KMS-11 (cell line): ENCODE measurements around the gene TMEM127.
A peak's percentile ranks its signal among the peaks of the same experiment; 100 is the strongest.

Experiments
- H2AFZ ChIP-seq: fragments of 200-600 bp; sonication (generic); 2 replicates; pipeline ENCODE4 v1.6.1; 2016; ENCODE audit warnings: antibody characterized with exemption, mixed run types, low read depth
- H3K27ac ChIP-seq: fragments of 200-600 bp; sonication (generic); 2 replicates; pipeline ENCODE4 v1.6.1; 2016; ENCODE audit warnings: mild to moderate bottlenecking, mixed run types
- H3K27me3 ChIP-seq: fragments of 200-600 bp; sonication (generic); 2 replicates; pipeline ENCODE4 v1.6.1; 2017; ENCODE audit warnings: mild to moderate bottlenecking, low read depth, mixed run types, moderate library complexity; ENCODE audit not compliant: insufficient read depth
- H3K36me3 ChIP-seq: fragments of 200-600 bp; sonication (generic); 2 replicates; pipeline ENCODE4 v1.6.1; 2017; ENCODE audit warnings: mild to moderate bottlenecking, mixed run types; ENCODE audit not compliant: insufficient read depth
- H3K4me1 ChIP-seq: fragments of 200-600 bp; sonication (generic); 2 replicates; pipeline ENCODE4 v1.6.1; 2016; ENCODE audit warnings: mild to moderate bottlenecking, low read depth, mixed run types; ENCODE audit not compliant: poor library complexity, severe bottlenecking
- H3K4me2 ChIP-seq: fragments of 200-600 bp; sonication (generic); 2 replicates; pipeline ENCODE4 v1.7.0; 2016; ENCODE audit warnings: mild to moderate bottlenecking, mixed run types
- H3K4me3 ChIP-seq: fragments of 200-600 bp; sonication (generic); IDR thresholded peaks from 2 replicates; pipeline ENCODE4 v1.6.1; 2017; ENCODE audit warnings: low read depth, low read length, mixed read lengths; ENCODE audit not compliant: insufficient read depth
- H3K79me2 ChIP-seq: fragments of 200-600 bp; sonication (generic); 2 replicates; pipeline ENCODE4 v1.6.1; 2016; ENCODE audit warnings: low read depth, mixed run types; ENCODE audit not compliant: insufficient read depth
- H3K9ac ChIP-seq: fragments of 200-600 bp; sonication (generic); 2 replicates; pipeline ENCODE4 v1.6.1; 2016; ENCODE audit warnings: mild to moderate bottlenecking, mixed run types
- H4K20me1 ChIP-seq: fragments of 200-600 bp; sonication (generic); 2 replicates; pipeline ENCODE4 v1.6.1; 2016; ENCODE audit warnings: mild to moderate bottlenecking, mixed run types; ENCODE audit not compliant: insufficient read depth
- TF ChIP-seq, protein P1 (sequence below): fragments of 200-600 bp; sonication (generic); conservative IDR thresholded peaks from 2 replicates; pipeline ENCODE4 v1.6.1; 2017; ENCODE audit warnings: low read depth, mild to moderate bottlenecking, antibody characterized with exemption, low read length, moderate library complexity, mixed read lengths

The TMEM127 gene

DNA sequence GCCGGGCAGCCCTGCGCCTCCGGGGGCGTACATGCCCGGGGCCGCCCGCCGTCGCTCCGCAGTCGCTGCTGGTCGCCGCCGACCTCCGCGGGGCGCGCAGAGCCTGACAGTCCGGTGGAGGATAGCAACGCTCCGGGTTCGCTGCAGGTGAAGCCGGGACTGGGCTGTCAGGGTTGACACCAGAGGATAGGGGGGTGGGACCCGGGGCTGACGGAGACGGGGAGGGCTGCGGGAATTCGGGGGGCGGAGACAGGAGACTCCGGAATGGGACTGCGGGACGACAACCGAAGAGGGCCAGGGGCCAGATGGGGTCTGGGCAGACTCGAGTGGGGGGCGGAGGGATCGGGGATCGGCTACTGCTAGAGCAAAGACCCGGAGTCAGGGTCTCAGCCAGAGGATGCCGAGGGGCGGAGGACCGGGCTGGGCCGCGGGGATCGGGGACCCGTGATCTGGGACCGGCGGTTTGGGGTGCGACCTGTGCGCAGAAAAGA lies 403 bp downstream of the TMEM127 start:
- peaks cover 49% of the 10 kb centered on the region for H3K79me2 ChIP-seq
- no peaks in the 10 kb centered on the region for H3K27me3 ChIP-seq
- TF ChIP-seq, protein P1, sequence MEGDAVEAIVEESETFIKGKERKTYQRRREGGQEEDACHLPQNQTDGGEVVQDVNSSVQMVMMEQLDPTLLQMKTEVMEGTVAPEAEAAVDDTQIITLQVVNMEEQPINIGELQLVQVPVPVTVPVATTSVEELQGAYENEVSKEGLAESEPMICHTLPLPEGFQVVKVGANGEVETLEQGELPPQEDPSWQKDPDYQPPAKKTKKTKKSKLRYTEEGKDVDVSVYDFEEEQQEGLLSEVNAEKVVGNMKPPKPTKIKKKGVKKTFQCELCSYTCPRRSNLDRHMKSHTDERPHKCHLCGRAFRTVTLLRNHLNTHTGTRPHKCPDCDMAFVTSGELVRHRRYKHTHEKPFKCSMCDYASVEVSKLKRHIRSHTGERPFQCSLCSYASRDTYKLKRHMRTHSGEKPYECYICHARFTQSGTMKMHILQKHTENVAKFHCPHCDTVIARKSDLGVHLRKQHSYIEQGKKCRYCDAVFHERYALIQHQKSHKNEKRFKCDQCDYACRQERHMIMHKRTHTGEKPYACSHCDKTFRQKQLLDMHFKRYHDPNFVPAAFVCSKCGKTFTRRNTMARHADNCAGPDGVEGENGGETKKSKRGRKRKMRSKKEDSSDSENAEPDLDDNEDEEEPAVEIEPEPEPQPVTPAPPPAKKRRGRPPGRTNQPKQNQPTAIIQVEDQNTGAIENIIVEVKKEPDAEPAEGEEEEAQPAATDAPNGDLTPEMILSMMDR = no peak
- no peaks in the 10 kb centered on the region for H4K20me1 ChIP-seq
- H3K4me1 ChIP-seq = peaks cover 32% of the 10 kb centered on the region
- peak overlapping the region; percentile 53 for H3K4me2 ChIP-seq
- no peak overlapping the region for H3K4me3 ChIP-seq
- H3K9ac ChIP-seq = peak overlapping the region; percentile 67; the same call in 1 of the 2 replicates
- no peak overlapping the region for H3K27ac ChIP-seq
- peak overlapping the region; percentile 76 for H2AFZ ChIP-seq
- H3K36me3 ChIP-seq = peaks cover 3% of the 10 kb centered on the region; the same call in 1 of the 2 replicates

DNA sequence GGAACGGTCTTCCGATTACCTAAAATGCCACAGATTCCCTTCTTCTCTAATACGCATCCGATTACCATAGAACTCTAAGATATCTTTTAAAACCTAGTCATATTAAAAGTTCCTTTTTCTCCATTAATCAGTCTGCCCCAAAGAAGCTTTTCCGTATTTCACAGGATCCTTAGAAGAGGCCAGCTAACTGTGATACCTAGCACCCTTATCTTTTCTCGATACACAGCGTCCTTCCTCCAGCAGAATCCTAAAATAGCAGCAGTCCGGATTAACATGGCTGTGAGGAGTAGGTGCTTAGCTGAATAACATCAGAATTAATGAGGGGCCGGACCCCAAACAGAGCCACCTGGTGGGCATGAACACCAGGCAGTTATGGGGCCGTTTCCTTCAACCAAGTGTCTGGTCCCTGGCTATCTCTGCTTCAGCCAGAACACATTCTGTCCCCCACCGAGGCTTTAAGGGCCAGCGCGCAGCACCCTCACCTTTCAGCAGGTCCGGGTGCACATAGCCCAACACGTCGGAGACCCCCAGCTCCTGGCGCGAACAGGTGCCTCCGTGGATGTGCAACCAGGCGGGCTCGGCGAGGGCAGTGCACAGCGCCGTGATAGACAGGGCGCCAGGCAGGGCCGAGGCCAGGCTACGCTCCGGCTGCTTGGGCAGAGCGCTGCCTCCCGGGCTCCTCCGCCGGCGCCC lies 995 bp downstream of the TMEM127 start:
- H3K4me1 ChIP-seq = peaks cover 38% of the 10 kb centered on the region
- H3K4me3 ChIP-seq = no peak overlapping the region
- no peaks in the 10 kb centered on the region for H4K20me1 ChIP-seq
- peaks cover 3% of the 10 kb centered on the region; the same call in 1 of the 2 replicates for H3K36me3 ChIP-seq
- no peak overlapping the region for H2AFZ ChIP-seq
- H3K9ac ChIP-seq = peak overlapping the region; percentile 67; the same call in 1 of the 2 replicates
- H3K27ac ChIP-seq = no peak overlapping the region
- H3K4me2 ChIP-seq = peak overlapping the region; percentile 53
- no peaks in the 10 kb centered on the region for H3K27me3 ChIP-seq
- TF ChIP-seq, protein P1 = no peak
- peaks cover 49% of the 10 kb centered on the region for H3K79me2 ChIP-seq

DNA sequence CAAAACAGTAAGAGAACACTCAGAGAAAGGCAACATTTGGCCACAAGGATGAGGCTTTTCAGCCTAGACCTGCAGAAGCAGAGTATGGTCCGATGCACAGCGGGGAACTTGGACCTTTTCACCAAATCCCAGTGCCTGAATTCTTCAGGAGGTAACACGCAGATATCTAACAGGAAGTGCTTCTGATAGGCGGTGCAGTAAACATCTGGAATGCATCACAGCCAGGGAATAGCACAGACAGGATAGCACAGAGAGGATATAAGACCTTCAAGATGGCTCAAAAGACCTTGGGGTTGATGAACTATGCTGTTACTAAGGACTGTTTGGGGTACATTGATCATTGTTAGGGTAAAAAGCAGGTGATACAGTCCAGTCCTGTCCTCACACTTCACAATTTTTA lies 1.7 kb downstream of the TMEM127 start:
- Histone ChIP-seq H3K9ac (no peak overlapping the region), H3K4me2 (peak overlapping the region; percentile 53), H3K27ac (no peak overlapping the region), H3K4me3 (no peak overlapping the region), H4K20me1 (no peaks in the 10 kb centered on the region), H3K27me3 (no peaks in the 10 kb centered on the region), H2AFZ (no peak overlapping the region), H3K79me2 (peaks cover 49% of the 10 kb centered on the region), H3K36me3 (peaks cover 3% of the 10 kb centered on the region; the same call in 1 of the 2 replicates), H3K4me1 (peaks cover 39% of the 10 kb centered on the region)
- TF ChIP-seq, protein P1 = no peak

DNA sequence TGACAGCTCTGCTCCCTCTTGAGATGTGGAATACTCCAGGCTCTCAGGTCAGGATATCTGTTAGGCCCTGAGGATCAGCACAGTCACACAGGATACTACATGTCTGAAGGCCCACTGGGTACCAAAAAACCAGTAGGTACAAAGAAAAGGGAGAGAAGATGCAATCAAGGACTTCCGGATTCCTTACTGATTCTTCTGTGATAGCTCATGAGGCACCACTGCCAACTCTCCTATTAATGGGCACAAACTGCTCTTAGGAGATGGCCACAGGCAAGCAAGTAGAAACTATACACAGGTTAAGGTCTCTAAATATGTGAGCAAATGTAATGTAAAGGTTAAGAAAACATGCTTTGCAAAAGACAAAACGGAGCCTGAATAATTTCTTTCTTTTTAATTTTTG lies 3.5 kb downstream of the TMEM127 start:
- Histone ChIP-seq H3K79me2 (peaks cover 42% of the 10 kb centered on the region), H4K20me1 (no peaks in the 10 kb centered on the region), H3K36me3 (no peaks in the 10 kb centered on the region), H3K27ac (no peak overlapping the region), H3K4me1 (peaks cover 34% of the 10 kb centered on the region), H3K4me3 (no peak overlapping the region), H3K27me3 (no peaks in the 10 kb centered on the region), H2AFZ (no peak overlapping the region), H3K4me2 (no peak overlapping the region), H3K9ac (no peak overlapping the region)
- TF ChIP-seq, protein P1 = no peak
